B cell (primary cell): ENCODE data around the gene STAT5A. TPM values are rescaled to one million over a fixed set of nuclear protein-coding genes. Genes with fewer than 3 reads are reported as not detected.

ENCODE experiments used
- ATAC-seq: fragments of 200-7000 bp; cut with Tn5 transposase; one replicate; pipeline ENCODE4 v1.10.0; 2021; ENCODE audit warnings: low read depth, mild to moderate bottlenecking, moderate number of reproducible peaks, moderate library complexity
- CTCF ChIA-PET: fragments of 350-600 bp; sonication (Branson Sonifier 250); formaldehyde crosslinking; loops from one replicate; lab custom pipeline; 2021; ENCODE audit warnings: antibody characterized with exemption, inconsistent platforms; lab: Charles Lee
- POLR2A ChIA-PET: fragments of 350-600 bp; sonication (Branson Sonifier 250); formaldehyde crosslinking; loops from one replicate; lab custom pipeline; 2021; ENCODE audit warnings: antibody characterized with exemption; lab: Charles Lee
- DNase-seq: peaks from one replicate; pipeline ENCODE4 v3.0.0; 2013
- H2AFZ ChIP-seq: 2 replicates; pipeline ENCODE4 v1.6.1; 2012; ENCODE audit warnings: mild to moderate bottlenecking, low read depth, low read length; ENCODE audit not compliant: insufficient read depth, poor library complexity, severe bottlenecking
- H3K27ac ChIP-seq, 2 donors: 1 replicate in 1 of 2; 2 replicates in 1 of 2; pipeline ENCODE4 v1.5.1; 2012 to 2013; ENCODE audit warnings: low read length in 2 of 2, mild to moderate bottlenecking in 2 of 2, moderate library complexity in 1 of 2
- H3K27me3 ChIP-seq, 4 experiments: fragments of 200-600 bp in 1 of 4; sonication (generic) in 1 of 4; replicated peaks in 1 of 4; 1 replicate in 2 of 4; 2 replicates in 2 of 4; pipeline versions ENCODE4 v1.6.1 to v1.7.0; 2013 to 2016; ENCODE audit warnings: low read length in 3 of 4, mild to moderate bottlenecking in 2 of 4, mixed read lengths in 1 of 4, moderate library complexity in 1 of 4; ENCODE audit not compliant: insufficient read depth in 4 of 4, control insufficient read depth in 3 of 4; ENCODE audit errors: control extremely low read depth in 1 of 4
- H3K36me3 ChIP-seq, 2 experiments: replicated peaks in 1 of 2; 1 replicate in 1 of 2; 2 replicates in 1 of 2; pipeline versions ENCODE4 v1.6.1 to v1.7.1; 2013; ENCODE audit warnings: low read length in 1 of 2; ENCODE audit not compliant: insufficient read depth in 2 of 2, control insufficient read depth in 1 of 2; ENCODE audit errors: control extremely low read depth in 1 of 2, extremely low read depth in 1 of 2
- H3K4me1 ChIP-seq, 2 donors: fragments of 200-600 bp in 1 of 2; sonication (generic) in 1 of 2; 1 replicate in 1 of 2; 2 replicates in 1 of 2; pipeline versions ENCODE4 v1.5.1 to v1.6.1; 2013 to 2017; ENCODE audit warnings: low read length in 2 of 2; ENCODE audit not compliant: control insufficient read depth in 2 of 2, insufficient read depth in 2 of 2
- H3K4me2 ChIP-seq: replicated peaks from 2 replicates; pipeline ENCODE3; 2012; ENCODE audit warnings: mild to moderate bottlenecking, low read depth, low read length; ENCODE audit not compliant: poor library complexity, severe bottlenecking
- H3K4me3 ChIP-seq, 5 experiments: fragments of 200-600 bp in 1 of 5; sonication (generic) in 1 of 5; 1 replicate in 3 of 5; 2 replicates in 2 of 5; pipeline versions ENCODE4 v1.5.1 to v1.7.0; 2011 to 2016; ENCODE audit warnings: low read length in 4 of 5, mild to moderate bottlenecking in 4 of 5, low read depth in 2 of 5, control low read depth in 1 of 5, moderate library complexity in 1 of 5; ENCODE audit not compliant: insufficient read depth in 1 of 5; ENCODE audit errors: control extremely low read depth in 1 of 5, extremely low read depth in 1 of 5
- H3K79me2 ChIP-seq: fragments of 200-600 bp; sonication (generic); one replicate; pipeline ENCODE4 v1.6.0; 2016; ENCODE audit warnings: low read length; ENCODE audit not compliant: control insufficient read depth, insufficient read depth
- H3K9ac ChIP-seq: fragments of 200-600 bp; sonication (generic); 2 replicates; pipeline ENCODE4 v1.6.1; 2017; ENCODE audit warnings: mild to moderate bottlenecking, low read length, moderate library complexity
- H3K9me3 ChIP-seq, 3 donors: one replicate each; pipeline versions ENCODE4 v1.6.1 to v1.7.1; 2013; ENCODE audit warnings: low read length in 2 of 3; ENCODE audit not compliant: control insufficient read depth in 2 of 3, insufficient read depth in 1 of 3; ENCODE audit errors: control extremely low read depth in 1 of 3
- H4K20me1 ChIP-seq: 2 replicates; pipeline ENCODE4 v1.6.0; 2012; ENCODE audit warnings: mild to moderate bottlenecking, low read length; ENCODE audit not compliant: insufficient read depth, control insufficient read depth, poor library complexity, severe bottlenecking
- H3K27ac Mint-ChIP-seq: one replicate; pipeline ENCODE4 v1.8.0; 2021; ENCODE audit warnings: mixed read lengths
- H3K27me3 Mint-ChIP-seq: one replicate; pipeline ENCODE4 v1.8.0; 2021; ENCODE audit warnings: mixed read lengths
- H3K4me1 Mint-ChIP-seq: one replicate; pipeline ENCODE4 v1.8.0; 2021; ENCODE audit warnings: mixed read lengths
- H3K4me3 Mint-ChIP-seq: one replicate; pipeline ENCODE4 v1.8.0; 2021; ENCODE audit warnings: mixed read lengths
- H3K9me3 Mint-ChIP-seq: one replicate; pipeline ENCODE4 v1.8.0; 2022; ENCODE audit warnings: mixed read lengths; ENCODE audit not compliant: insufficient read depth
- EZH2 ChIP-seq: IDR thresholded peaks from 2 replicates; pipeline ENCODE4 v1.6.1; 2012; ENCODE audit warnings: borderline replicate concordance, low read depth, mild to moderate bottlenecking, moderate library complexity, low read length; ENCODE audit not compliant: insufficient read depth, poor library complexity, severe bottlenecking
- WGBS: methylation state at CpG from one replicate; pipeline ENCODE4 v1.1.5; 2013; ENCODE audit warnings: missing lambda C conversion rate; ENCODE audit not compliant: insufficient coverage; 5-methylcytosine and 5-hydroxymethylcytosine counted together
- intact Hi-C: fragments of 100-400 bp; cut with micrococcal nuclease; formaldehyde crosslinking; loops from one replicate; pipeline ENCODE4 v1.10.0; 2022
- polyA plus RNA-seq: library from polyadenylated mRNA; depleted of rRNA; stranded (reverse); fragments of >200 nt; gene quantifications from 2 replicates; pipeline ENCODE4 v1.2.3, GENCODE V29; 2012
- total RNA-seq, 2 donors: library from RNA; stranded (reverse); fragments of 120-200 nt in 1 of 2; gene quantifications; 1 replicate in 1 of 2; 2 replicates in 1 of 2; pipeline versions ENCODE4 v1.2.3 to v1.2.4, GENCODE V29; 2013 to 2022
- TF ChIP-seq, protein P1 (sequence below): fragments of 200-600 bp; IDR thresholded peaks from one replicate; pipeline ENCODE4 v1.8.0; 2022; ENCODE audit warnings: antibody characterized with exemption, mild to moderate bottlenecking

Gene STAT5A
- total and polyA plus RNA-seq, 2 donors (not counting 1 experiment from before 2014, with no cell fraction given): 48.8 to 110 TPM

DNA sequence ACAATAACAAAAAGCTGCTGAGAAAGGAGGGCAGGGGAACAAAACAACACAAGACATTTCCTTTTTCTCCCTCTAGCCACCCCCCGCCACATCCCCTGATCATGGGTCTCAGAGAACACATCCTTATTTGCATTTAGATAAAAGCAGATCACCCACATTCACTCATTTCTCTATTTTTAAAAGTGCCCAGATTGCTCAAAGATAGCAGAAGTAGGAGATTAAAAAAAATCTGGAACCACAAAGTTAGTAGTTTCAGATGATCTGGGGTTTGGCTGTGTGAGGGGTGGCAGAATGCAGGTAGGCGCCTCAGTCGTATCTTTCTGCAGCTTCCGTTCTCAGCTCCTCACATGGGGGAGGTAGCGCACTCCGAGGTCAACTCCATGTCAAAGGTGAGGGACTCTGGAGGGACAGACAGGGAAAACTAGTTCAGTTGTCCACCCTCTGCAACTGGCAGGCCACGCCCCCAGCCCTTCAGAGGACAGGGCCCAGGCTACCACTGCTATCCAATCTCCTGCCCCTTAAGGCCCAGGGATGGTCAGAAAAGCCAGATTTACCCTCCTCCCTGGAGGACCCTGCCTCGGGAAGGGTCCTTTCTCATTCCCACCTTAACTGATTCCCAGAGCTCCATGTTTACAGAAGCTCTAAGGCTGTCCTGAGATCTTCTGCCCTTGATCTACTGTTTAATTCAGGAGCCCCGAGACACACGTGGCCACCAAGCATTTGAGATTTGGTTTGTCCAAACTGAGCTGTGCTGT, 27.3 kb downstream of the STAT5A start:
- Mint-ChIP-seq H3K4me1 (peaks cover 63% of the 10 kb centered on the region), H3K27ac (peak overlapping the region; percentile 79), H3K4me3 (peak overlapping the region; percentile 59), H3K9me3 (no peaks in the 10 kb centered on the region), H3K27me3 (no peaks in the 10 kb centered on the region)
- no peaks in the 10 kb centered on the region for H3K9me3 ChIP-seq
- peaks cover 14% of the 10 kb centered on the region for H4K20me1 ChIP-seq
- DNase-seq: peak; percentile 87
- peaks cover 0 to 31% of the 10 kb centered on the region in 2 experiments for H3K36me3 ChIP-seq
- H3K79me2 ChIP-seq: no peaks in the 10 kb centered on the region
- peak overlapping the region in 2 of 5 experiments; percentile 1 to 31 for H3K4me3 ChIP-seq
- ChIA-PET POLR2A (interaction anchor here (0.6 to 2.1 kb wide), 3 partner anchors 14 to 79 kb away, joined by 3 to 12 read pairs (median 6); partner anchors contain the start of gene STAT3), CTCF (interaction anchor here (0.8 to 20.6 kb wide), 9 partner anchors 8 to 135 kb away, joined by 3 to 546 read pairs (median 5); partner anchors contain the start of gene STAT3)
- H3K27ac ChIP-seq: peak overlapping the region; percentile 73 to 77
- peak overlapping the region; percentile 65 for H3K4me2 ChIP-seq
- peak overlapping the region; percentile 20 for H3K9ac ChIP-seq
- no peaks in the 10 kb centered on the region for H3K27me3 ChIP-seq
- H3K4me1 ChIP-seq: peaks cover 53 to 67% of the 10 kb centered on the region in 2 donors
- 24% methylated on average over 7 of the region's 10 CpGs for WGBS
- no peak overlapping the region for H2AFZ ChIP-seq
- peak; percentile 65 for ATAC-seq
- TF ChIP-seq, protein P1, sequence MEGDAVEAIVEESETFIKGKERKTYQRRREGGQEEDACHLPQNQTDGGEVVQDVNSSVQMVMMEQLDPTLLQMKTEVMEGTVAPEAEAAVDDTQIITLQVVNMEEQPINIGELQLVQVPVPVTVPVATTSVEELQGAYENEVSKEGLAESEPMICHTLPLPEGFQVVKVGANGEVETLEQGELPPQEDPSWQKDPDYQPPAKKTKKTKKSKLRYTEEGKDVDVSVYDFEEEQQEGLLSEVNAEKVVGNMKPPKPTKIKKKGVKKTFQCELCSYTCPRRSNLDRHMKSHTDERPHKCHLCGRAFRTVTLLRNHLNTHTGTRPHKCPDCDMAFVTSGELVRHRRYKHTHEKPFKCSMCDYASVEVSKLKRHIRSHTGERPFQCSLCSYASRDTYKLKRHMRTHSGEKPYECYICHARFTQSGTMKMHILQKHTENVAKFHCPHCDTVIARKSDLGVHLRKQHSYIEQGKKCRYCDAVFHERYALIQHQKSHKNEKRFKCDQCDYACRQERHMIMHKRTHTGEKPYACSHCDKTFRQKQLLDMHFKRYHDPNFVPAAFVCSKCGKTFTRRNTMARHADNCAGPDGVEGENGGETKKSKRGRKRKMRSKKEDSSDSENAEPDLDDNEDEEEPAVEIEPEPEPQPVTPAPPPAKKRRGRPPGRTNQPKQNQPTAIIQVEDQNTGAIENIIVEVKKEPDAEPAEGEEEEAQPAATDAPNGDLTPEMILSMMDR: no peak
- TF ChIP-seq EZH2: no peak
- intact Hi-C loops: loop anchor here (2.0 kb wide), 1 partner anchor 27 kb away; the partner anchor contains the start of gene STAT5A

GRCh38 chr17:42316755-42317154, 28.5 kb downstream of the STAT5A start:
- Histone ChIP-seq H3K4me3 (no peak overlapping the region), H3K9ac (no peak overlapping the region), H4K20me1 (peaks cover 9% of the 10 kb centered on the region), H3K27me3 (no peaks in the 10 kb centered on the region), H2AFZ (no peak overlapping the region), H3K9me3 (no peaks in the 10 kb centered on the region), H3K36me3 (peaks cover 0 to 31% of the 10 kb centered on the region in 2 experiments), H3K4me2 (no peak overlapping the region), H3K4me1 (peaks cover 49 to 66% of the 10 kb centered on the region in 2 donors), H3K79me2 (peaks cover 5% of the 10 kb centered on the region), H3K27ac (no peak overlapping the region)
- H3K9me3 Mint-ChIP-seq: no peaks in the 10 kb centered on the region
- DNase-seq: no peak
- H3K27me3 Mint-ChIP-seq: no peaks in the 10 kb centered on the region
- ChIA-PET POLR2A (interaction anchor here (1.4 kb wide), 1 partner anchor 72 kb away, joined by 3 read pairs; the partner anchor contains the start of gene STAT3), CTCF (interaction anchor here (1.0 to 20.6 kb wide), 6 partner anchors 27 to 215 kb away, joined by 3 to 546 read pairs (median 3); partner anchors contain the start of gene STAT3)
- no peak overlapping the region for H3K4me3 Mint-ChIP-seq
- H3K27ac Mint-ChIP-seq: no peak overlapping the region
- intact Hi-C loops: no loop called here
- no peak for TF ChIP-seq EZH2
- peaks cover 64% of the 10 kb centered on the region for H3K4me1 Mint-ChIP-seq
- no peak for ATAC-seq
- WGBS: no CpG with 5 or more reads among the region's 4 CpGs
